Natural killer cell (primary cell): ENCODE data around the gene CAMK2B. TPM values are rescaled to one million over a fixed set of nuclear protein-coding genes. Genes with fewer than 3 reads are reported as not detected.

ENCODE experiments used
- ATAC-seq, 3 donors: fragments of 150-1000 bp in 2 of 3; fragments of 200-7000 bp in 1 of 3; cut with Tn5 transposase; 1 replicate in 1 of 3; 2 replicates in 2 of 3; pipeline ENCODE4 v1.10.0; 2021; ENCODE audit warnings: mild to moderate bottlenecking in 2 of 3, moderate library complexity in 2 of 3
- DNase-seq, 2 donors: peaks; one replicate each; pipeline versions ENCODE4 v3.0.0 to v3.0.0-alpha.2; 2013 to 2021; ENCODE audit warnings: mixed read lengths in 1 of 2
- H3K27ac ChIP-seq: one replicate; pipeline ENCODE4 v1.5.1; 2013; ENCODE audit warnings: mild to moderate bottlenecking, low read length
- H3K27me3 ChIP-seq: one replicate; pipeline ENCODE4 v1.6.1; 2013; ENCODE audit warnings: low read length; ENCODE audit not compliant: control insufficient read depth, insufficient read depth
- H3K36me3 ChIP-seq: one replicate; pipeline ENCODE4 v1.6.1; 2013; ENCODE audit warnings: low read length; ENCODE audit not compliant: control insufficient read depth, insufficient read depth
- H3K4me1 ChIP-seq: one replicate; pipeline ENCODE4 v1.6.1; 2013; ENCODE audit warnings: low read length; ENCODE audit not compliant: control insufficient read depth, insufficient read depth
- H3K4me3 ChIP-seq: one replicate; pipeline ENCODE4 v1.5.1; 2013; ENCODE audit warnings: low read length
- H3K9me3 ChIP-seq: one replicate; pipeline ENCODE4 v1.6.1; 2013; ENCODE audit warnings: low read length; ENCODE audit not compliant: control insufficient read depth, insufficient read depth
- H3K27ac Mint-ChIP-seq, 2 donors: one replicate each; pipeline ENCODE4 v1.8.0; 2022; ENCODE audit warnings: mild to moderate bottlenecking in 2 of 2, mixed read lengths in 2 of 2, moderate library complexity in 1 of 2
- H3K27me3 Mint-ChIP-seq, 2 donors: one replicate each; pipeline ENCODE4 v1.8.0; 2022; ENCODE audit warnings: low read depth in 2 of 2, mixed read lengths in 2 of 2
- H3K36me3 Mint-ChIP-seq: one replicate; pipeline ENCODE4 v1.8.0; 2022; ENCODE audit warnings: mixed read lengths
- H3K4me1 Mint-ChIP-seq, 2 donors: one replicate each; pipeline ENCODE4 v1.8.0; 2022; ENCODE audit warnings: mixed read lengths in 2 of 2
- H3K4me3 Mint-ChIP-seq: one replicate; pipeline ENCODE4 v1.8.0; 2022; ENCODE audit warnings: mild to moderate bottlenecking, moderate library complexity, mixed read lengths
- H3K9me3 Mint-ChIP-seq, 2 donors: one replicate each; pipeline ENCODE4 v1.8.0; 2022; ENCODE audit warnings: mixed read lengths in 2 of 2
- WGBS: methylation state at CpG from one replicate; pipeline ENCODE4 v1.1.7; 2013; ENCODE audit warnings: missing lambda C conversion rate; ENCODE audit not compliant: insufficient coverage; 5-methylcytosine and 5-hydroxymethylcytosine counted together
- intact Hi-C: fragments of 100-400 bp; cut with micrococcal nuclease; formaldehyde crosslinking; loops from one replicate; pipeline ENCODE4 v1.14.2; 2022
- total RNA-seq, 4 donors: library from RNA; stranded (reverse); fragments of 120-200 nt in 1 of 4; gene quantifications; one replicate each; pipeline versions ENCODE4 v1.2.3 to v1.2.4, GENCODE V29; 2013 to 2022
- TF ChIP-seq, protein P1 (sequence below): fragments of 200-600 bp; IDR thresholded peaks from one replicate; pipeline ENCODE4 v1.8.0; 2022; ENCODE audit warnings: antibody characterized with exemption

The CAMK2B gene
- total RNA-seq, 3 donors from 2014 or later (not counting 1 experiment from before 2014, with no cell fraction given): 0.70 TPM; not detected in 2

DNA sequence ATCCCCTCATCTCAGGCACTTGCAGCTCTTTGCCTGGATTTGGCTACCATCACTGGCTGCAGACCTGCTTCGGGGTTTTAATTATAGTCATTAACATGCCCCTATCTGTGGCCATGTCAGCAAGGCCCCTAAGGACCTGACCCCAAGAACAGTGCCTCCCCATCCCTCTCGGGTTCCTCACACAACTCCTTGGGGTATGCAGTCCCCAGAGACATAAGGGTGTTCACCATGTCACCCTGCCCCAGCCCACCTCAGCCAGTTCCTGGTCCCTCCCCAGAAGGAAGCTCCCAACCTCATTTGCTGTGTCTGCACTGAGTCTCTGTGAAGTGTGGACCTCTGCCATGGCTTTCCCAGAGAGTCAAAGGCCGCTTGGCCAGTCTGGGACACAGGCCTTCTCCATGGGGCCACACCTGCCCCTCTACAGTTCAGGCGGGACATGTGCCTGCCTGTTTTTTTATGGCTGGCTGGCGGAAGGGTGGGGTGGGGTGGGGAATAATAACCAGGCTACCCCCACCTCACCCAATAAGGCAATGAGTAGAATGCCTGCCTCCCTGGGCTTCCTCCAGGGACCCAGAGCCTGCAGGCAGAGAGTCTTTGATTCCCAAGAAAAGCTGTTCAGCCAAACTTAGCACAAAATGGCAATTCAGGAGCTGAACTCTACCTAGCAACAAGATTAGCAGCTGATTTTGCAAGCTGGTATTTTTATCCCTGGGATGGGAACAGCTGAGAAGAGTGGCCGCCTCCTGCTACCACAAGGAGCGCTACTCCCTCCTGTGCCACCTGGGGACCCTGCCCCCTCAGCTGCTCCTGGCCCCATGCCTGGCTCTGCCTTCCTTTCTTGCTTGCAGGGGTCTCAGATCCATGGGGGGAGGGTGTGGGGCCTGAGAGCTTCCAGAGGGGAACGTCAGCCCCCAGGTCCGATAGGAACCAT, 23.7 kb upstream of the CAMK2B start:
- H3K27me3 Mint-ChIP-seq: peaks cover 15 to 58% of the 10 kb centered on the region in 2 donors
- DNase-seq (no peak), ATAC-seq (no peak)
- Histone ChIP-seq H3K27me3 (no peaks in the 10 kb centered on the region), H3K36me3 (no peaks in the 10 kb centered on the region), H3K9me3 (no peaks in the 10 kb centered on the region), H3K4me3 (no peak overlapping the region), H3K4me1 (no peaks in the 10 kb centered on the region), H3K27ac (no peak overlapping the region)
- WGBS: 83% methylated on average over 7 of the region's 9 CpGs
- intact Hi-C loops: loop anchor here (1.0 kb wide), 1 partner anchor 128 kb away; no protein-coding TSS in a partner anchor
- TF ChIP-seq, protein P1, sequence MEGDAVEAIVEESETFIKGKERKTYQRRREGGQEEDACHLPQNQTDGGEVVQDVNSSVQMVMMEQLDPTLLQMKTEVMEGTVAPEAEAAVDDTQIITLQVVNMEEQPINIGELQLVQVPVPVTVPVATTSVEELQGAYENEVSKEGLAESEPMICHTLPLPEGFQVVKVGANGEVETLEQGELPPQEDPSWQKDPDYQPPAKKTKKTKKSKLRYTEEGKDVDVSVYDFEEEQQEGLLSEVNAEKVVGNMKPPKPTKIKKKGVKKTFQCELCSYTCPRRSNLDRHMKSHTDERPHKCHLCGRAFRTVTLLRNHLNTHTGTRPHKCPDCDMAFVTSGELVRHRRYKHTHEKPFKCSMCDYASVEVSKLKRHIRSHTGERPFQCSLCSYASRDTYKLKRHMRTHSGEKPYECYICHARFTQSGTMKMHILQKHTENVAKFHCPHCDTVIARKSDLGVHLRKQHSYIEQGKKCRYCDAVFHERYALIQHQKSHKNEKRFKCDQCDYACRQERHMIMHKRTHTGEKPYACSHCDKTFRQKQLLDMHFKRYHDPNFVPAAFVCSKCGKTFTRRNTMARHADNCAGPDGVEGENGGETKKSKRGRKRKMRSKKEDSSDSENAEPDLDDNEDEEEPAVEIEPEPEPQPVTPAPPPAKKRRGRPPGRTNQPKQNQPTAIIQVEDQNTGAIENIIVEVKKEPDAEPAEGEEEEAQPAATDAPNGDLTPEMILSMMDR: no peak
- H3K27ac Mint-ChIP-seq: no peak overlapping the region
- no peaks in the 10 kb centered on the region for H3K36me3 Mint-ChIP-seq
- H3K4me1 Mint-ChIP-seq: no peaks in the 10 kb centered on the region
- H3K4me3 Mint-ChIP-seq: no peak overlapping the region
- peaks cover 0 to 2% of the 10 kb centered on the region in 2 donors for H3K9me3 Mint-ChIP-seq

- no peaks in the 10 kb centered on the region for H3K27me3 ChIP-seq
These were observed 22.9 kb upstream of the CAMK2B start for GRCh38 chr7:44348300-44348699.

DNA sequence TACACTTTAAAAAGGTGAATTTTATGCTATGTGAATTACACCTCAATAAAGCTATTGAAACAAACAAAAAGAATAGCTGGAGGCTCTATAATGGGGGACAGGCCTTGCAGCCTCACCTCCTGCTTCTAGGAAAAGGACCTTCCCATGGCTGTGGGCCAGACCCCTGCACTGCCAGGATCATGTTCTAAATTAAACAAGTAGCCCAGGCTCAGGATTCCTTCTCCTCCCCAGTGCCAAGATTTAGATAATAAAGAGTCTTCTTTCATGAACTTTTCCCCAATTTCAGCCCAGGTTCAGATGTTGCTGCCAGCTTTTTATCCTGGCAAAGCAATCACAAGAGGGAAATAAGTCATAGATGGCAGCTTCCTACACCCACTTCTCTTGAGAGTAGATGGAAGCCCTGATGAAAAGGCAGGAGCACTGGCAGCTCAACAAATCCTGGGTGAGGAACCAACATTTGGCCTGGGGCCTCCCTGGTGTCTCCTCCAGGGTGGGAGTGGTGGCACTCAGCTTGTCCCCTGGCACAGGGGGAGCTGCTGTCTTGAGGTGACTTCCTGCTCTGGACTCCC, 22.2 kb upstream of the CAMK2B start:
- H3K27me3 ChIP-seq: no peaks in the 10 kb centered on the region

More at GRCh38 chr7:44348300-44348699, 22.9 kb upstream of the CAMK2B start:
- Histone ChIP-seq H3K27ac (no peak overlapping the region), H3K4me1 (no peaks in the 10 kb centered on the region), H3K4me3 (no peak overlapping the region), H3K9me3 (no peaks in the 10 kb centered on the region), H3K36me3 (no peaks in the 10 kb centered on the region)
- DNase-seq (peak in 1 of 2 donors; percentile 36), ATAC-seq (no peak)
- H3K36me3 Mint-ChIP-seq: no peaks in the 10 kb centered on the region
- H3K4me3 Mint-ChIP-seq: no peak overlapping the region
- no peaks in the 10 kb centered on the region for H3K9me3 Mint-ChIP-seq
- H3K27me3 Mint-ChIP-seq: peaks cover 15 to 57% of the 10 kb centered on the region in 2 donors
- intact Hi-C loops: loop anchor here (1.0 kb wide), 1 partner anchor 129 kb away; no protein-coding TSS in a partner anchor
- TF ChIP-seq, protein P1: no peak
- WGBS: 84% methylated on average over 2 of the region's 2 CpGs
- H3K4me1 Mint-ChIP-seq: no peaks in the 10 kb centered on the region
- no peak overlapping the region for H3K27ac Mint-ChIP-seq

More for the DNA sequence above, 22.2 kb upstream of the CAMK2B start:
- Mint-ChIP-seq H3K9me3 (no peaks in the 10 kb centered on the region), H3K27ac (no peak overlapping the region), H3K36me3 (no peaks in the 10 kb centered on the region), H3K27me3 (peaks cover 15 to 57% of the 10 kb centered on the region in 2 donors), H3K4me3 (no peak overlapping the region), H3K4me1 (no peaks in the 10 kb centered on the region)
- no peak overlapping the region for H3K4me3 ChIP-seq
- H3K9me3 ChIP-seq: no peaks in the 10 kb centered on the region
- TF ChIP-seq, protein P1: no peak
- ATAC-seq (no peak), DNase-seq (no peak)
- no peak overlapping the region for H3K27ac ChIP-seq
- no peaks in the 10 kb centered on the region for H3K36me3 ChIP-seq
- no peaks in the 10 kb centered on the region for H3K4me1 ChIP-seq
- intact Hi-C loops: loop anchor here (1.0 kb wide), 1 partner anchor 130 kb away; no protein-coding TSS in a partner anchor
